H1 (cell line): ENCODE data around the gene RUFY4. TPM values are rescaled to one million over a fixed set of nuclear protein-coding genes. Genes with fewer than 3 reads are reported as not detected.

Experiments used
- CTCF ChIA-PET: fragments of 300-600 bp; sonication (Branson Sonifier 250); formaldehyde crosslinking; loops from one replicate; lab custom pipeline; 2021; ENCODE audit not compliant: partially characterized antibody; lab: Charles Lee
- POLR2A ChIA-PET: fragments of 300-600 bp; sonication (Branson Sonifier 250); formaldehyde crosslinking; loops from one replicate; lab custom pipeline; 2021; ENCODE audit warnings: inconsistent platforms; ENCODE audit not compliant: partially characterized antibody; lab: Charles Lee
- DNase-seq, 2 experiments: peaks; one replicate each; pipeline versions ENCODE4 v3.0.0 to v3.0.0-alpha.2; 2010 to 2022; ENCODE audit warnings: low spot score in 2 of 2, low read depth in 1 of 2, mixed read lengths in 1 of 2
- FAIRE-seq: peaks from 2 replicates; lab custom pipeline; 2011; peaks lifted over from hg19 to GRCh38; lab: Jason Lieb, UNC
- H2AFZ ChIP-seq: 2 replicates; pipeline ENCODE4 v1.8.1; 2012; ENCODE audit warnings: low read length, inconsistent platforms
- H2AK5ac ChIP-seq: 2 replicates; pipeline ENCODE4 v1.6.1; 2013; ENCODE audit warnings: low read depth, low read length
- H2BK120ac ChIP-seq: replicated peaks from 2 replicates; pipeline ENCODE3; 2013; ENCODE audit warnings: low read depth, low read length, inconsistent platforms
- H2BK12ac ChIP-seq: 2 replicates; pipeline ENCODE4 v1.6.1; 2013; ENCODE audit warnings: low read depth, low read length
- H2BK15ac ChIP-seq: 2 replicates; pipeline ENCODE4 v1.6.1; 2013; ENCODE audit warnings: low read length
- H2BK20ac ChIP-seq: 2 replicates; pipeline ENCODE4 v1.6.1; 2013; ENCODE audit warnings: low read length
- H2BK5ac ChIP-seq: 2 replicates; pipeline ENCODE4 v1.6.1; 2013; ENCODE audit warnings: low read depth, low read length
- H3K14ac ChIP-seq: 2 replicates; pipeline ENCODE4 v1.6.1; 2013; ENCODE audit warnings: inconsistent platforms; ENCODE audit not compliant: insufficient read length
- H3K18ac ChIP-seq: 2 replicates; pipeline ENCODE4 v1.6.1; 2013; ENCODE audit warnings: low read length; ENCODE audit errors: extremely low read depth
- H3K23ac ChIP-seq: 2 replicates; pipeline ENCODE4 v1.6.1; 2013; ENCODE audit warnings: inconsistent platforms; ENCODE audit not compliant: insufficient read length
- H3K23me2 ChIP-seq: 2 replicates; pipeline ENCODE4 v1.6.1; 2013; ENCODE audit warnings: low read depth, low read length
- H3K27ac ChIP-seq: 2 replicates; pipeline ENCODE4 v1.6.1; 2011; ENCODE audit warnings: low read depth, low read length, inconsistent platforms
- H3K27me3 ChIP-seq, 4 experiments: replicated peaks in 1 of 4; 1 replicate in 1 of 4; 2 replicates in 3 of 4; pipeline versions ENCODE4 v1.6.1 to v1.8.1; 2011 to 2013; ENCODE audit warnings: low read length in 3 of 4, mild to moderate bottlenecking in 3 of 4, inconsistent platforms in 2 of 4, mixed read lengths in 2 of 4, moderate library complexity in 1 of 4; ENCODE audit not compliant: control insufficient read depth in 3 of 4, insufficient read depth in 3 of 4; ENCODE audit errors: extremely low read depth in 1 of 4
- H3K36me3 ChIP-seq, 4 experiments: 2 replicates each; pipeline versions ENCODE4 v1.6.1 to v1.8.1; 2011 to 2013; ENCODE audit warnings: mild to moderate bottlenecking in 4 of 4, low read length in 3 of 4, moderate library complexity in 2 of 4, control low read depth in 1 of 4, inconsistent platforms in 1 of 4; ENCODE audit not compliant: insufficient read depth in 4 of 4, control insufficient read depth in 2 of 4
- H3K4ac ChIP-seq: replicated peaks from 2 replicates; pipeline ENCODE3; 2013; ENCODE audit warnings: low read length, low read depth, mixed read lengths, inconsistent platforms; ENCODE audit not compliant: insufficient read length
- H3K4me1 ChIP-seq, 4 experiments: replicated peaks in 1 of 4; 1 replicate in 1 of 4; 2 replicates in 3 of 4; pipeline versions ENCODE4 v1.6.1 to v1.8.1; 2011 to 2013; ENCODE audit warnings: low read length in 3 of 4, inconsistent platforms in 2 of 4, mixed read lengths in 1 of 4; ENCODE audit not compliant: insufficient read depth in 4 of 4, control insufficient read depth in 3 of 4
- H3K4me2 ChIP-seq, 2 experiments: 2 replicates each; pipeline versions ENCODE4 v1.6.1 to v1.8.1; 2011 to 2013; ENCODE audit warnings: low read depth in 2 of 2, low read length in 2 of 2, control low read depth in 1 of 2, inconsistent platforms in 1 of 2, mild to moderate bottlenecking in 1 of 2; ENCODE audit not compliant: insufficient read depth in 1 of 2
- H3K4me3 ChIP-seq, 4 experiments: fragments of 200-600, 300-600 bp in 1 of 4; sonication (generic), shearing (Covaris generic), sonication (Bioruptor Twin) in 1 of 4; 2 replicates each; pipeline versions ENCODE4 v1.5.1 to v1.8.1; 2011 to 2016; ENCODE audit warnings: low read length in 4 of 4, low read depth in 3 of 4, control low read depth in 2 of 4, inconsistent platforms in 2 of 4, mild to moderate bottlenecking in 2 of 4, mixed read lengths in 1 of 4, moderate library complexity in 1 of 4; ENCODE audit not compliant: insufficient read depth in 2 of 4; ENCODE audit errors: extremely low read depth in 1 of 4
- H3K56ac ChIP-seq: replicated peaks from 2 replicates; pipeline ENCODE3; 2013; ENCODE audit warnings: low read depth, mild to moderate bottlenecking, mixed read lengths, low read length, inconsistent platforms; ENCODE audit not compliant: insufficient read length
- H3K79me1 ChIP-seq: 2 replicates; pipeline ENCODE4 v1.6.1; 2013; ENCODE audit warnings: low read depth, low read length, control low read depth
- H3K79me2 ChIP-seq, 2 experiments: 2 replicates each; pipeline versions ENCODE4 v1.6.1 to v1.8.1; 2012 to 2013; ENCODE audit warnings: low read length in 2 of 2, mild to moderate bottlenecking in 2 of 2, inconsistent platforms in 1 of 2; ENCODE audit not compliant: insufficient read depth in 2 of 2, control insufficient read depth in 1 of 2
- H3K9ac ChIP-seq, 4 experiments: replicated peaks in 1 of 4; 1 replicate in 1 of 4; 2 replicates in 3 of 4; pipeline versions ENCODE4 v1.6.1 to v1.8.1; 2011 to 2013; ENCODE audit warnings: low read depth in 3 of 4, low read length in 3 of 4, control low read depth in 2 of 4, mild to moderate bottlenecking in 2 of 4, moderate library complexity in 2 of 4, inconsistent platforms in 1 of 4; ENCODE audit errors: extremely low read depth in 1 of 4
- H3K9me3 ChIP-seq, 2 experiments: 2 replicates each; pipeline versions ENCODE4 v1.6.1 to v1.8.1; 2012 to 2013; ENCODE audit warnings: mild to moderate bottlenecking in 2 of 2, moderate library complexity in 2 of 2, control low read depth in 1 of 2, inconsistent platforms in 1 of 2, low read depth in 1 of 2, low read length in 1 of 2, mixed read lengths in 1 of 2; ENCODE audit not compliant: insufficient read depth in 2 of 2
- H4K20me1 ChIP-seq, 2 experiments: replicated peaks in 1 of 2; 2 replicates each; pipeline versions ENCODE3 to v1.8.1; 2011 to 2013; ENCODE audit warnings: inconsistent platforms in 2 of 2, low read length in 2 of 2, mild to moderate bottlenecking in 1 of 2; ENCODE audit not compliant: insufficient read depth in 2 of 2, control insufficient read depth in 1 of 2
- H4K5ac ChIP-seq: 2 replicates; pipeline ENCODE4 v1.6.1; 2013; ENCODE audit warnings: low read length, low read depth, mixed read lengths, inconsistent platforms; ENCODE audit not compliant: insufficient read length
- H4K8ac ChIP-seq: 2 replicates; pipeline ENCODE4 v1.8.0; 2013; ENCODE audit warnings: mild to moderate bottlenecking, moderate library complexity, low read length, inconsistent platforms; ENCODE audit not compliant: insufficient read depth; ENCODE audit errors: extremely low read depth
- H4K91ac ChIP-seq: replicated peaks from 2 replicates; pipeline ENCODE3; 2013; ENCODE audit warnings: low read length, mixed read lengths, inconsistent platforms; ENCODE audit not compliant: insufficient read length
- ATF2 ChIP-seq: IDR thresholded peaks from 2 replicates; pipeline ENCODE4 v1.6.1; 2012; ENCODE audit warnings: low read length, inconsistent platforms
- E2F6 ChIP-seq: IDR thresholded peaks from 2 replicates; pipeline ENCODE4 v1.6.1; 2012; ENCODE audit warnings: inconsistent platforms
- EZH2 ChIP-seq: fragments of 200-600 bp; sonication (generic); IDR thresholded peaks from 2 replicates; pipeline ENCODE4 v1.7.1; 2012; ENCODE audit warnings: low read depth, mild to moderate bottlenecking, moderate library complexity, low read length, inconsistent platforms; ENCODE audit not compliant: severe bottlenecking
- MAFK ChIP-seq: IDR thresholded peaks from 2 replicates; pipeline ENCODE4 v1.6.1; 2012; ENCODE audit warnings: low read depth, mild to moderate bottlenecking, improper control_type of control experiment, low read length
- POU5F1 ChIP-seq: IDR thresholded peaks from 2 replicates; pipeline ENCODE4 v1.6.1; 2011; ENCODE audit warnings: low read depth, mild to moderate bottlenecking, low read length, moderate library complexity
- RNF2 ChIP-seq: fragments of 200-900, 300-1000 bp; sonication (generic); IDR thresholded peaks from 2 replicates; pipeline ENCODE4 v1.7.1; 2016; ENCODE audit warnings: borderline replicate concordance, low read depth, mild to moderate bottlenecking, antibody characterized with exemption, low read length; ENCODE audit not compliant: poor library complexity, severe bottlenecking; ENCODE audit errors: missing control alignments
- ZNF274 ChIP-seq: IDR thresholded peaks from 2 replicates; pipeline ENCODE4 v1.7.0; 2012; ENCODE audit warnings: low read length, borderline replicate concordance; ENCODE audit errors: extremely low read depth
- WGBS, 2 experiments: shearing (Covaris generic) in 1 of 2; methylation state at CpG; one replicate each; pipeline versions ENCODE4 v1.1.6 to v1.1.7; 2013 to 2015; ENCODE audit warnings: low lambda C conversion rate in 2 of 2, mixed read lengths in 2 of 2, inconsistent platforms in 1 of 2, low coverage in 1 of 2, missing lambda C conversion rate in 1 of 2; ENCODE audit not compliant: insufficient replicate concordance in 2 of 2, insufficient coverage in 1 of 2, insufficient read length in 1 of 2; ENCODE audit errors: extremely low coverage in 1 of 2, missing lambda C conversion rate in 1 of 2; 5-methylcytosine and 5-hydroxymethylcytosine counted together
- polyA plus RNA-seq, 7 experiments: library from polyadenylated mRNA; depleted of rRNA in 3 of 7; stranded (reverse) in 5 of 7; unstranded in 2 of 7; fragments of >200 nt in 5 of 7; fragments of 200-250 nt in 2 of 7; gene quantifications; 1 replicate in 5 of 7; 2 replicates in 1 of 7; 4 replicates in 1 of 7; pipeline versions ENCODE4 v1.2.1 to v1.2.3, GENCODE V29; 2011 to 2013; ENCODE audit warnings: missing spikeins in 2 of 7, mixed read lengths in 2 of 7
- total RNA-seq: library from RNA; stranded (reverse); fragmentation: NEBNext Ultra II Directional; extraction: Animal tissue kit (Norgen Biotek cat#: 25700); gene quantifications from 2 replicates; pipeline ENCODE4 v1.2.1, GENCODE V29; 2021
- TF ChIP-seq, protein P1 (sequence below): IDR thresholded peaks from 2 replicates; pipeline ENCODE4 v1.6.1; 2011; ENCODE audit warnings: low read length, improper control_type of control experiment

Gene RUFY4
- total and polyA plus RNA-seq, 2 of the 8 experiments (the other 6 are each of a cell fraction or from before 2014, with no cell fraction given) = 0.32 to 0.38 TPM

GRCh38 chr2:218035463-218036100, 33.5 kb upstream of the RUFY4 start:
- Histone ChIP-seq H3K9me3 (no peaks in the 10 kb centered on the region), H2AK5ac (no peak overlapping the region), H3K27ac (no peak overlapping the region), H3K23me2 (peaks cover 17% of the 10 kb centered on the region; the same call in 1 of the 2 replicates), H3K56ac (no peak overlapping the region), H4K8ac (peak overlapping the region; percentile 62), H4K5ac (no peak overlapping the region), H2BK15ac (no peak overlapping the region), H3K4me3 (no peak overlapping the region), H3K79me2 (no peaks in the 10 kb centered on the region), H3K4me2 (no peak overlapping the region; a peak in 1 of 4 replicates), H3K4ac (no peak overlapping the region), H4K91ac (no peak overlapping the region), H4K20me1 (peaks cover 0 to 8% of the 10 kb centered on the region in 2 experiments), H2BK120ac (no peak overlapping the region), H2BK12ac (0 out of 2 replicates have a peak overlapping the region, but pooled peaks have one; percentile 17), H3K4me1 (peaks cover 0 to 13% (median 5%) of the 10 kb centered on the region in 4 experiments; a peak in 5 of 7 replicates), H3K23ac (no peak overlapping the region), H3K79me1 (no peaks in the 10 kb centered on the region), H3K36me3 (no peaks in the 10 kb centered on the region), H2AFZ (no peak overlapping the region), H2BK20ac (no peak overlapping the region), H3K9ac (no peak overlapping the region), H3K27me3 (peaks cover 6 to 25% (median 20%) of the 10 kb centered on the region in 4 experiments), H2BK5ac (no peak overlapping the region), H3K18ac (no peak overlapping the region), H3K14ac (no peak overlapping the region)
- POLR2A ChIA-PET = no interaction called here
- DNase-seq = no peak
- WGBS, 2 experiments = 82% methylated on average over 10 of the region's 12 CpGs; no CpG with 5 or more reads in 1 of the 2 experiments
- FAIRE-seq = no peak
- CTCF ChIA-PET = interaction anchor here (0.7 to 6.3 kb wide), 14 partner anchors 8 to 250 kb away, joined by 3 to 57 read pairs (median 6); no protein-coding TSS in a partner anchor
- TF ChIP-seq ZNF274 = no peak
- no peak for TF ChIP-seq E2F6
- TF ChIP-seq RNF2 = no peak
- no peak for TF ChIP-seq POU5F1
- TF ChIP-seq ATF2 = no peak
- no peak for TF ChIP-seq MAFK
- TF ChIP-seq EZH2 = no peak
- TF ChIP-seq, protein P1, sequence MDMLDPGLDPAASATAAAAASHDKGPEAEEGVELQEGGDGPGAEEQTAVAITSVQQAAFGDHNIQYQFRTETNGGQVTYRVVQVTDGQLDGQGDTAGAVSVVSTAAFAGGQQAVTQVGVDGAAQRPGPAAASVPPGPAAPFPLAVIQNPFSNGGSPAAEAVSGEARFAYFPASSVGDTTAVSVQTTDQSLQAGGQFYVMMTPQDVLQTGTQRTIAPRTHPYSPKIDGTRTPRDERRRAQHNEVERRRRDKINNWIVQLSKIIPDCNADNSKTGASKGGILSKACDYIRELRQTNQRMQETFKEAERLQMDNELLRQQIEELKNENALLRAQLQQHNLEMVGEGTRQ = no peak
